Right hindlimb (tissue), 1 donor: ENCODE data around the gene STYXL2.

ENCODE experiments used
- DNase-seq: peaks from one replicate; pipeline ENCODE4 v3.0.0-alpha.2; 2018

The STYXL2 gene

DNA sequence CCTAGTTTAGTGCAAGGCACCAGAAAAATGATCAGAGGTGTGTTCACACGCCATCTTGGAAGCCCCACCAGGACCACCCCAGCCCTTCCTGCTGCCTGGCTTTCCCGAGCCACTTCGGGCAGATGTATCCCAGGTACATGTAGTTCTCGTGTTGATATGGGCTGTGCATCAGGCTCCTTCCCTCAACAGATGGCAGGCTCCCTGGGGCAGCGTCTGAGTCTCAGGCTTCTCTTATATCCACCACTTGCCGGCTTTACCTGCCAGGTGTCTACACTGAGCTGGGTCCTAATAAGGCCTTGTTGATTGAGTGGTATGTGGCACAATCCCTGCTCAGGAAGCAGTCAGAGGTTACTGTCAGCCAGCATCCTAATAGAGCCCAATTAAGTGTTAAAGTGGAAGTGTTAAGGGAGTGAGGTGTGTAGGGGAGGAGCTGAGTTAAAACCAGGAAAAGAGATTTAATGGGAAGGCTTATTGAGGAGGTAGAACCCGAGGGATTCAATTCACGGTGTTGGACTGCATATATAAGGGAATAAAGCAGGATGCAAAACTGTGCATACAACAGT, 12.2 kb upstream of the STYXL2 start:
- DNase-seq = no peak

DNA sequence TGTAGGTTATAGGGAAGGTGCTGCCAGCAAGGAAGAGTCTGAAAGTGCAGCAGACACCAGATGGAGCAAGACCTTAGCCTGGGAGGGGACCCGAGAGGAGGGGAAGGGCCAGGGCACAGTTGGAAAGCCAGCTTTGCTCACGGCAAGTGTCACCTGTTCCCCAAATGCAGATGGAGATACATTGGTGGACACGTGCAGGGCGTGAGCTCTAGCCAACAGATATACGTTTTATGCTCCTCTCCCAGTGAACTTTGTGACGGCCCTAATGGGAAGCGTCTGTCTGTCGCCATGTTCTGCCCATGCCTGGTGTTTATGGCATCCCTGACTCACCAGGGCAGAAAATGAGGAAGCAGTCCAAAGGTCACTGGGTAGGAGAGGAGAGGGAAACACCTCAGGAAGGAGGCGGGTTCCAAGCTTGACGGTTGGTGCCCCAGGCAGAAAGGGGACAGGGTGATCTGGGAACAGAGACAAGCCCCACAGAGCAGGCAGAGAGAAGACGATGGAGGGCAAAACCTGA, 11.3 kb upstream of the STYXL2 start:
- no peak for DNase-seq

DNA sequence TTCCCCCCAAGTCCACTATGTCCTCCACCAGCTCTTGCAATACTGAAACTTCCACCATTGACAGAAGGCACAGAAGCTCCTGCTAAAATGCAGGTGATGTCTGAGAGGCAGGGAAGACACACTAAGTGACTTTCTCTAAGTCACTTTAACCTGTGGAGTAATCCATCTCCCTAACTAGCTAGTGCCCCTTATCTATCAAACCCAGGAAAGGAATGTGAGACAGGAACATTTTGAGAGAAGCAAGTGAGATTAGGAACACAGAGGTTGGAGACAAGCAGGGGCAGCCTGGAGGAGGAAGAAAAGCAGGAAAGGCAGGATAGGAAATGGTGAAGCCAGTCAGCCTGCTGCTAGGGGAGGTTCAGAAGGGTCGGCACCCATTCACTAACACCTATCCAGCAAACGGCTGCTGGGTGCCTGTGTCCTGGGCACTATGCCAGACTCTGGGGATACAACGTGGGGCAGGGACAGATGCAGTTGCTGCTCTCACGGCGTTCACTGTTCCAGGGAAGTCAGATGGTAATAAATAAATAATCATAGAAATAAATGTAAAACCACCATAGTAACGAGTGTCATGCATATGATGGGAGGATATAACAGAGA, 10.7 kb upstream of the STYXL2 start:
- DNase-seq = no peak

DNA sequence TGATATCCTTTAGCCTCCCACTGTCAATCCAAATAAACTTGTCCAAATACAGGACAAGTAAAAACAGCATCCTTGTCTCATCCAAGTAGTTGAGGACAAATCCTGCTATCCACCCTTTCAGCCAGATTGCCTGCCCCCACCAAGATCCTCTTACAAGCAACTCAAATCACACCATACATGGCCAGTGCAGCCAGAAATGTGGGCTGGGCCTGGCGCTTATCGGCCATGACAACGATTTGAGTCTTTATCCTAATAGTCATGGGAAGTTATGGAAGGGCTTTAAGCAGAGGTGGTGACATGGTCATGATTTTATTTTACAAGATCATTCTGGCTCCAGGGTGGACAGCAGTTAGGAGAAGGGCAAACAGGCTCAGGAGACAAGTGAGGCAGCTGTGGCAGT, 10.0 kb upstream of the STYXL2 start:
- DNase-seq = no peak

DNA sequence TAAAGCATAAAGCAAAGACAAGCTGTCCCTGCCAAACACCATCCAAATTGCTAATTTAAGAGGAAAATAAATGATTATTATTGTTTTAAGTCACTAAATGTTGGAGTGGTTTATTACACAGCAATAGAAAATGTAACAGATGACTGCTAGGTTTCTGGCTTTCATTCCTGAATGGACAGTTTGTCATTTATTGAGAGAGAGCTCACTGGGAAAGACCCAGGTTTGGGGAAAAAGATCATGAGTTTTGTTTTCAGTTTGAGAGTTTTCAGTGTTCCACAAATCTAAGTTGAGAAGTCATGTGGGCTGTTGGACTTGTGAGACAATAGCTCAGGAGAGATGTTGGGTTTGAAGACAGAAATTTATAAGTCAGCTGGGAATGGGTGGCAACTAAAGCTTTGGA, 9.1 kb upstream of the STYXL2 start:
- DNase-seq = no peak

DNA sequence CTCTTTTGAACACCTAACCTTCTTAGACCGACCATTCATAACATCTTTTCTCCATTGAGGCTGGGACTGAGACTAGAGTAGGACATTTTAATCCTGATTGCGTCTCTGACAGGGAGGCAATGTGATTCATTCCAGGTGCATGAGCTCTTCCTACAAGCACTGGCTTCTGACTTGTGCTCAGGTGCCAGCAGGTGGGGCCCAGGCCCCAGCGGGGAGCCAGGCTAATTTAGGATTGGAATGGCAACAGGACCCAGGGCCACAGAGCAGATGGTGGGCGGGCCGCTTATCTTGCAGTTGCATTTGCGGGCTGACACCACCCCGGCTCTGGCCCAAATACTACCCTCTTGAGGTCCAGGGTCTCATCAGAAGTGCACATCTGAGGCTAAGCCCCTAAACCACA, 7.8 kb upstream of the STYXL2 start:
- no peak for DNase-seq

DNA sequence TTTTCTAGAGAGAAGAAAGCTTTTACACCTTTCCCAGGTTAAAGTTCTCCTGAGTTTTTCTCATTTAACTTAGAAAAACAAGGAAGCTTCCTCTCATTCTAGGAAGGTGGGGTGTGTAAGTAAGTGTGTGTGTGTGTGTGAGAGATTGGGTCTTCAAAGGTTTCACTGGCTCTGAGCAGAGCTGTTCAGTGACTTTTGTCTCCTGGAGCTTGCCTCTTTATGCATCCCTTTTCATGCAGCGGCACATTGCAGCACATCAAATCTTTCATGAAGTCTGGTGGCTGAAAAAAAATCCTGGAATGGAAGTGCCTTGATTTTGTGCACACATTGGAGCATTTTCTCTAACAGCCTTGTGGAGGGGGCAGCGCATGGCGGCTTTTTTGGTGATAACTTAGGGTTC, 7.1 kb upstream of the STYXL2 start:
- DNase-seq = no peak

DNA sequence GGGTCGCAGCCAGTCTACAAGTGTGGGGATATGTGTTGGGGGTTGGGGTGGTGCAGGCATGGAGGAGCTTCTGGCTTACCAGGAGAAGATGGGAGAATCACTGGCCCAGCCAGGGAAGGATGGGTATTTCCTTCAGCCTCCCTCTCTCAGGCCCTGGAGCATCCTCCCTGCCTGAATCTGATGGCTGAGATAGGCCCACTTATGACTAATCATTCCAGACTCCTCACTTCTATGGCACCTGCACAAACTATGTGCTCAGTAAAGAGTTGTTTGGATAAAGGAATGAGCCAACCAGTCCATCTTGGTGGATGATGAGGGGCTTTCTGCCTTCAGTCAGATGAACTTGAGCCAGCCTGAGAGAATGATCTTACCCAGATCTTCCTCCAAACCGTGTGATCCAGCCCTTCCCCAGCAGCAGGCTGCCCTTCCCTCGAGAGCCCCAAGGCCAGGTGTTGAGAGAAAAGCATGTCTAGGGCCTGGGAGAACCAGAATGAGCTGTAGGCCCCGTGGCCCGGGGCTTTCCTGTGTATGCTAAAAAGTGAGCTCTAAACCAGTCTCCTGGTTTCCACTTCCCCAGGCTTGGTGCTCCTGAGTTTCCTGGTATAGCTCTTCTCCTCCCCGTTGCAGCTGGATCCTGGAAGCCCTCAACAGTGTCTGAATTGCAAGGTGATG, 5.0 kb upstream of the STYXL2 start:
- no peak for DNase-seq

DNA sequence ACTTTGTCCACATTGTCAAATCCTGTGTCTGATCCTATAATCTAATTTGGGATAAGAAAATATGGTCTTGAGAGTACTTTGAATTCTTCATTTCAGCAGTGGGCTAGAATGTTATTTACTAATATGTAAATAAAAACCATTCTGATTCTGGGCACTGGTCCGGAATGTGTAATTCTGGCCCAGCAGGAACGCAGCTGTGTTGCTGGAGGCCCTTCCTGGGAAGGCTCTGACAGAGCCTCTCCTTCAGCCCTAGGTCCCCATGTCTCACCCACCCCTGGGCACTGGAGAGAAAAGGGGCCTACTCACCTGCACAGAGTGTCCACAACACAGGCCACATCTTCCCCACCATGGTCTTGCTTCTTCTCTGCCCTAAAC, 3.9 kb upstream of the STYXL2 start:
- no peak for DNase-seq

DNA sequence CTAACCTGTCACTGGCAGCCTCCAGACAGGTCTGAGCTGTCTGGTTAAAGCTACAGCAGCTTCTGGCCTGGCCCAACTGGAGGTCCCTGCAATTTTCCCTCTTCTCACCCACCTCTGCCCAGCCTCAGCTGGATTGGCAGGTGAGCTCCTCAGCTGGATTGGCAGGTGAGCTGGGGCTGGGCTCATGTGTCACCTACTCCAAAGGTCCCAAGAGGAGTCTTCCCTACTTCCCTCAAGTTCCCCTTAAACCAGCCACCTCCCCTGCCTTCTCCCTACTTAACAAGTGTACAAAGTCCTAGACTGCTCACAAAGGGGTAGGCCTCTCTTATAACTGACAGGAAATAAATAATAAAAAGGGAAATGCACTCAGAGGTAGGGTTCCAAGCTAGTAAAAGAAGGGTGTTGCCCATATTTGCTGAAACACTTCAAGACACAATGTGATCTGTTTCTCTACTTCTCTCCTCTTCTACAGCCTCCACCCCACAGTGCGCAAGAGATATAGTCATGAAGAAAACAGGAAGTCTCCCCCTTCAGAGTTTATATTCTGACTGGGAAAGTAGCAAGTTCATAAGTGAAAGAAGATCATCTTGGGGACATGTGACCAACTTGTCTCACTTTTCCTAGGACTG, 3.4 kb upstream of the STYXL2 start, which contains the start of gene GPA33:
GPA33 (minus strand) TSS at position 64 of the 629 bp plus-strand sequence. CDS start 90 bp downstream, outside the sequence.
- no peak for DNase-seq

DNA sequence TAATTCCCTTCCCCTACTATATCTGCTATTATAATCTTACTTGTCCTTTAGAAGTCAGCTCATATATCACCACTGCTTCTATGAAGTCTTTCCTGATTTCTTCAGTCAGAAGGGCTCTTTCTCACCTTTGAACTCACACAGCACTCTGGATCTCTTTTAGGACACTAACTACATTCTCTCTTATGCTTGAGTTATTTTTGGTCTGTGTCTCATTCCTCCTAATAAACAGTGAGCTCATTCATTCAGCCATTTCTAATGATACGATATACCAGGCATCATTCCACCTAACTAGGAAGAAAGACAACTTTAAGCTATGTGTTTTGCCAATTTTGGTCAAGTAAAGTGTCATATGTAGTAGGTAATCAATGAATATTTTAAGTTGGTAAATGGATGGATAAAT, 1.2 kb upstream of the STYXL2 start:
- no peak for DNase-seq

DNA sequence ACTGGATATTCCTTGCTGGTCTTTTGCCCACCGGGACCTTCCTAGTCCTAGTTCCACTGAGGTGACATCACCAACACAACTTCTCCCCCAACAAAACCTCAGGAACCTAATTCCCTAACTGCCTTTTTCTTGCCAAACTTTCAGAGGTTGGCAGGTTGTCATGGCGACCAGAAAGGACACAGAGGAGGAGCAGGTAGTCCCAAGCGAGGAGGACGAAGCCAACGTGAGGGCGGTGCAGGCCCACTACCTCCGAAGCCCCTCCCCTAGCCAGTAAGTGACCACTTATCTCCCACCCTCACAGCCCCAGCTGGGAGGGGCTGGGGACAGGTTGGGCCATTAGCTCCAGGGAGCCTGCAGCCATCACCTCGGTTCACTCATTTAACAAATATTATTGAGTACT, 815 bp downstream of the STYXL2 start:
- DNase-seq = peak; percentile 31

DNA sequence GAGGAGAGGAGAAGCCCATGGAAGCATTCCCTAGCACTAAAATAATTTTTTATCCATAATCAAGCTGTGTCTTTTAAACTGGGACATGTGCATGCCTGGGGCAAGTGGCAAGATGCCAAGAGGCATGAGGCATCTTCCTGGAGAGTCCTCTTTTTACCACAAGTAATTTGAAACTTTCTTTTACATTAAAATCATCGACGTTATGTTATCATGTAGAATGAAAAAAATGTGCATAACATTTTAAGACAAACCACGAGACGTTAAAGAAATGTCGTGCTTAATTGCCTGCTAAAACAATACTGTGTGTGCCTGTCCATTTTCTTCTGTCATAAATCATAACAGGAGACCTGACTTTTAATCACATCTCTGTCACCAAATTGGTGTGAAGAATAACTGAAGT, 1.5 kb downstream of the STYXL2 start:
- no peak for DNase-seq

DNA sequence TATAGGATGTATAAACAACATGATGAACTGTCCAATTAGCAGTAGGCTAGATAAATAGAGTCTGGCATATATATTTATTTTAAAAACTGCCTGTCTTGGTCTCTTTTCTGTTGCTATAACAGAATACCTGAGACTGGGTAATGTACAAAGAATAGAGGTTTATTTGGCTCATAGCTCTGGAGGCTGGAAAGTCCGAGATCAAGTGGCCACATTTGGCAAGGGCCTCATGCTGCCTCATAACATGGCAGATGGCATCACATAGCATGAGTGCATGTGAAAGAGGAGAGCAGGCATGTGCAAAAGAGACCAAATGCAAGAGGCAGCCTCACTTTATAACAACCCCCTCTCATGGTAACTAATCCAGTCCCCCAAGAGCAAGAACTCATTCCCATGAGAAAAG, 6.0 kb downstream of the STYXL2 start:
- DNase-seq = no peak

DNA sequence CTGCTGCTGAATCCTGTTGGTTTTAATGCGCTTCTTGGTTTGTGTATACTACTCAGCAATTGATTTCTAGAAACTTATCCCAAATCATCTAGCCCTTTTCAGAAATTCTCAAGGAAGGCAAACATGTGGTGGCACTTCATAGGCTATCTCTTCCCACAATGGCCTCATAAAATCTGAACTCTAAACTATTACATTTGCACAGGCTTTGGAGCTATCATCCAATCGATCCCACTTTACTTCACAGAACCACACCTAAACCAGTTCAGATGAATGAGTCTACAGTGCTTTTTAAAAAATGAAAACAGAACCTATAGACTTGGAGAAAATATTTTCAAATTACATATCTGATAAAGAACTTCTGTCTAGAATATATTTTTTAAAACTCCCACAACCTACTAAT, 6.9 kb downstream of the STYXL2 start:
- DNase-seq = no peak

DNA sequence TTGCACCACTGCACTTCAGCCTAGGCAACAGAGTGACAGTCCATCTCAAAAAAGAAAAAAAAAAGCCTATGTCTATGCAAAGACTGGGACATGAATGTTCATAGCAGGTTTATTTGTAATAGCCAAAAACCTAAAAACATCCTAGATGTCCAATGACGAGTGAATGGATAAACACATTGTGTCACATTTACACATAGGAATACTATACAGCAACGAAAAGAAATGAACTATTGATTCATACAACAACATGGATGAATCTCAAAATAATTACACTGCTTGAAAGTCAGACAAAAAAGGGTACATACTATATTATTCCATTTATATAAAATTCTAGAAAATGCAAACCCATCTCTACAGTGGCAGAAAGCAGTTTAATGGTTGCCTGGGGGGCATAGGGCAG, 7.9 kb downstream of the STYXL2 start:
- no peak for DNase-seq

DNA sequence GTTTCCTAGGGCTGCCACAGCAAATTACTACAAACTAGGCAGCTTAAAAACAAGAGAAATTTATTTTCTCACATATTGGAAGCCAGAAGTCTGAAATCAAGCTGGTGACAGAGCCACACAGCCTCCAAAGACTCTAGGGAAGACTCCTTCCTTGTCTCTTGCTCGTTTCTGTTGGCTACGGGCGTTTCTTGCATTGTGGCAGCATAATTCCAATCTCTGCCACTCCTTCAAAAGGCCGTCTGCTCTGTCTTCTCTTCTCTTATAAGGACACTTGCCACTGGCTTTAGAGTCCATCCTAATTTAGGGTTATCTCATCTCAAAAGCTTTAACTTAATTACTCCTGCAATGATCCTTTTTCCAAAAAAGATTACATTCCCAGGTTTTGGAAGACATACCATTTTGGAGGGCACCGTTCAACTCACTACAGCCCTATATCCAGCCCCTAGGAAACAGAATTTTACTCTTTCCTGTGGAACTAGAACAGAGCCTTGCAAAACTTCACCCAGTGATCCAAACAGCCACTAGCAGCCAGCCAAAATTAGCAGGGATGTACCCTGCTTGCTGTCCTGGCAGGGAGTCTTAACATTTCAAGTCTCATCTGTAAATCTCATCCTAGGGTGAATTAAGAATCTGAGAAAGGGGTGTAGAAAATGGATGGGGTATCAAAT, 9.2 kb downstream of the STYXL2 start:
- no peak for DNase-seq

DNA sequence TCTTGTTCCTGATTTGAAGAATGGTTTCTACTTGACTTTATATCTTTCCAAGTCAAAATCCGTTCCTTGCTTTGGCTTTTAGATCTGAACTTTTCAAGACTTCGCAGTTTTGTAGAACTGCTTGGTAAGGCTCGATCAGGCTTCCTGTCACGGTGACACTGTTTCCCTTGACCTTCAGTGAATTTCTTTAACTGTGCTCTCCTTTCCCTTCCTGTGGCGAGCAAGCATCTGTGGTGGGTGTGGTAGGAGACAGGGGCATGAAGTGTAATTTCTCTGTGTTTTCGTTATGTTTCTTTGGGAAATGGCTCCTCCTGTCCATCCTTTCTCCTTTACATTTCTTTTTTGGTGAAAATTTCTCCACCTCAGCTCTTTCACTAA, 10.4 kb downstream of the STYXL2 start:
- DNase-seq = no peak

DNA sequence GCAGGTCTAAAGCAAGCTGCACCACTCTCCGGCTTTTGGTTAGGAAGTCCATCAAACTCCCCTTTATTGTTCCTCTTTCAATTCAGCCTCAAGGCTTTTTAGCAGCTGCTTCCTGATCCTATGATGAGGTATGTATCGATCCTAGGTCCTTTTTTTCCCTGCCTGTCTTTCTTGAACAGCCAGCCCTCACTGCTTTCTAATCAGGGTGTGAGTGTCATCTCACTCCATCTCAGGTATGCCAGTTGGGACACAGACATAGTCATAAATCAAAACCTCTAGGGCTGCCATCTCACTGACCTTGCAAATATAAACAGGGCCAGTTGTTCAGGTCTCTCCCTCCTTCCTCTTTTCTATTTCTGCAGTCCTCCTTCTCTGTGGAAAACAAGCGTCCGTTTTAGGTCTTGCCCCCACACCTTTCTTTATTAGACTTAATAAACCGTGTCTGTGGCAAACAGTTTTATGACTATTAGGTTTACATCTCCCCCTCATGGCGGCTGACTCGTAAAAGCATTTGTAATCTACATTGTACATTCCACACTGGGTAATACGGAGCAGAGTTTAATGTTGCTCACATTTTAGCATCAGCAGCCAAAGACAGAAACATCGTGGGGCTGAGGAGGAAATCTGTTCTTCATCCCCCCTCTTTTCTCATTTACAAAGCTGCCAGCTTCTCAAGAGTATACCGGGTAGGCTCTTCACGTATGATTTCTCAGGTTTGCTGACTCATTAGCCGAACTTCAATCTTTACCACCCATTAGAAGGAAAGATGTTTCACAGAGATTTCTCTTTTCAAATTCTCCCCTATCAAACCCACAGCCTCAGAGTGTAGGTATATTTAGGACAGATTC, 11.6 kb downstream of the STYXL2 start:
- no peak for DNase-seq

DNA sequence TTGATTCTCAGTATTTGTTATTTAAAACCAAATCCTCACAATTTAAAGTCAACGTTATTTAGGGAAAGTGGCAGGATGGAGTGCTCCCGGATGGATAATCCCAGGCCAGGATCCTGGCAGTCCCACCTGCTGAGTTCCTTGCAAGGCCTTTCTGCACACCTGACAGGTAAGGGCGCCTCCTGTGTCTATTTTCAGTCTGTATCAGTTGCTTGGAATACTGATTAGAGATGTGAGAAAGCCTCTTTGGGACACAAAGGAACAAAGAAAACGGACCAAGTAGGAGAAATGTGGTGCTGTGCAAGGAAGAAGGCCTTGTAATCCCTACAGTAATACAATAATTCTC, 12.2 kb downstream of the STYXL2 start:
- DNase-seq = no peak

DNA sequence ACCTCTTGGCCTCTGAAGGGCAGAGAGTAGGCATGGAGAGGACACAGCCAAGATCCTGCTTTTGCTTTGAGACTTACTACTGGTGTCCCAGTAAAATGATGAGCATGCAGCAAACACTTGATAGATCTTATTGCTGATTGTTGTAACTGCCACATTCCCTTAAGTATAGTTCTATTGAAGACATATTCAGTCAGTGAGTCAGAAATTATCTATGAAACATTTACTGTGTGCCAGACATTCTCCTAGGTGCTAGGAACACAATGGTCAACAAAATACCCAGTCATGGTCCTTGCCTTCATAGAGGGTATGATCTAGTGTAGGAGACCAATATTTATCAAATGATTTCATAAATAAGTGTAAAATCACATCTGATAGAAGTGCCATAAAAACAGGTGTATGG, 13.6 kb downstream of the STYXL2 start:
- DNase-seq = no peak

DNA sequence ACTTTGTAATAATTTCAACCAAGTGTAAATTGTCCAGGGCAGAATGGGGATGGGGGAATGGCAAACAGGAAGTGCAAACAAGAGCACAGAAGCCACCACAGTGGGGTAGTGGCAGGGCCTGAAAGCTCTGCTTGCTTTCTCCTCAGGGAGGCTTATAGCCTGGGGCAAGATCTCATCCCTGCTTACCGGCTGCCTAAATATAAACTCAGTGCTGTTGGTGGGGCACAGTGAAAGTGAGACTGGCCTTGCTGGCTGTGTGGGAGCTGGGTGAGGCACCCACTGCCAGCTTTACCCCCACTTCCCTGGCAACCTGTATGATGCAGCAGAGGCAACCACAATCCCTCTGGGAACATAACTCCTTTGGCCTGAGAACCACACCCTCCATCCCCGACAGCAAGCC, 15.2 kb downstream of the STYXL2 start:
- DNase-seq = no peak

DNA sequence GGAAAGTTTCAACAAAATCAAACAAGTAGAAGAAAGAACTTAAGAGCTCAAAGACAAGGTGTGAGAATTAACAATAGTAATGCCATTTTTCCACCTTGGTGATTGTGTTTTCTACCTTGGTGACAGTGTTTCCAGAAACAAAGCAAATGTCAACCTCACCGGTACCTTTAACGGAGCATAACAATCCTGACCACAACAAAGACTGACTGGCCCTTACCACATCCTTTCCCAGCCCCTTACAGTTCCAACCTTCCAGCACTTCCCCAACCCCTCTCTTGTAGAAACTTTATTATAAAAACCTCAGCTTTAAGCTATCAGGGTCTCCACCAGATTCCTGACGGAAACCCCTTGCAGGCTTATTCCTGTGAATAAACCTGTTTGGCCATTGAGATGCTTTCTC, 16.7 kb downstream of the STYXL2 start:
- no peak for DNase-seq
